ENCODE results near the gene EPS8L3. TPM values are rescaled to one million over a fixed set of nuclear protein-coding genes. Genes with fewer than 3 reads are reported as not detected.

EPS8L3 gene
- polyA plus RNA-seq, 1 of the 3 experiments (the other 2 are of a cell fraction), result not detected

DNA sequence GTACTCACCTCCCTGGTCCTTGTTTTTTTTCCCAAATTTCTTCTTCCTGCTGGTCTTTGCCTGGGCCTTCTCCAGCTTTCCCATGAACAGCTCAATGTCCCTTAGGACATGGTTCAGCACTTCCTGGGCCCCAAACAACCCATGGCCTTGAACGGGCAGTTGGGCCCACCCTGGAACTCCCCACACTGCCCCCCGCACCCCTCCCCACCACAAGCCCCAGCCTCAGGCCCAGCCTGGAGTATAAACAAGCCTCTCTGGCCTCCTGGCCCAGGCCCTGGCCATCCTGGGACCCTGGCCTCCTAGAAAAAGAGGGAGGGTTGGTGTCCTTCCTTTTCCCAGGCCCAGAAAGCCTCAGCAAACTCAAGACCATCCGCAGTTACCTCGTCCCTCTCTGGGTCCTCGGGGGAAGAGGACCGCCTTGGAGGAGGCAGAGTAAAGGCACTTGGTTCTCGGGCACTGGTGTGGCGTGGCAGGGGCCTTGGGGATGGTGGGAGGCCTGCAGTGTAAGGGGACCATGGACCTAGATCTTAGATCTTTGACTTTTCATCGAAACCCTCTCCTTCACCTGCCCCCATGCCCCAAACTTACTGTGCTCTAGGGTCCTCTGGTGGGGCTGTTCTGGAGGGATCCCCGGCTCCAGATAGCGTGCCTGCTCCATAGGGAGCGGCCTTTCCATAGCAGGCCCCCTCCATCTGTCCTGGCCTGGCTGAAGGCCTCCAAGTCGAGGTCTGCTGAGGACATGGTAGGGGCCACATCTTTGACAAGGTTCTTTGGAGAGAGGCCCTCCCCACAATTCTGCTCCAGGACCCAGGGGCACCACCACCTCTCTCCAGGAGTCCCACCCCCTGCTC, 5.6 kb downstream of the EPS8L3 start:
- Histone ChIP-seq H4K20me1 (ENCODE audit: insufficient read depth) (no peaks in the 10 kb centered on the region), H3K4me3 (ENCODE audit: low read depth in 2 of 2, low read length in 1 of 2) (no peak overlapping the region), H3K9me2 (no peaks in the 10 kb centered on the region), H3K36me3 (replicated peaks in 1 of 2; ENCODE audit: control insufficient read depth in 1 of 2, insufficient read depth in 2 of 2, low read length in 1 of 2) (no peaks in the 10 kb centered on the region), H3K9me3 (no peaks in the 10 kb centered on the region), H2AFZ (ENCODE audit: low read depth) (no peak overlapping the region), H3K79me2 (ENCODE audit: insufficient read depth) (no peaks in the 10 kb centered on the region), H3F3A (replicated peaks; ENCODE audit: insufficient read depth) (no peaks in the 10 kb centered on the region), H3K27ac (ENCODE audit: low read depth in 2 of 2, low read length in 1 of 2) (no peak overlapping the region), H3K27me3 (ENCODE audit: insufficient read depth) (no peaks in the 10 kb centered on the region), H3K4me2 (no peak overlapping the region), H3K4me1 (ENCODE audit: control insufficient read depth in 1 of 2, insufficient read depth in 2 of 2, low read depth in 1 of 2, low read length in 1 of 2) (peaks cover 2 to 13% of the 10 kb centered on the region in 2 experiments; a peak in 2 of 4 replicates), H3K9ac (no peak overlapping the region)
- no peak for DNase-seq
- ChIA-PET POLR2A (no interaction called here), CTCF (no interaction called here)
- 77% methylated on average over 9 of the region's 13 CpGs for WGBS (ENCODE audit: low lambda C conversion rate)
- no peak for TF ChIP-seq GABPA (IDR thresholded peaks at IDR 0.05; ENCODE audit: low read depth)
- no peak for TF ChIP-seq NRF1 (IDR thresholded peaks at IDR 0.05; ENCODE audit: low read depth, low read length)
- no peak for TF ChIP-seq SIN3A (IDR thresholded peaks at IDR 0.05; ENCODE audit: borderline replicate concordance, low read depth, low read length)
- no peak for TF ChIP-seq TEAD4 (IDR thresholded peaks at IDR 0.05; ENCODE audit: borderline replicate concordance, insufficient read depth)
- no peak for TF ChIP-seq YY1 (IDR thresholded peaks at IDR 0.05; ENCODE audit: low read depth)
- no peak for TF ChIP-seq MXI1 (IDR thresholded peaks at IDR 0.05; ENCODE audit: low read depth, low read length)
- no peak for TF ChIP-seq TAF1 (IDR thresholded peaks at IDR 0.05; ENCODE audit: borderline replicate concordance, low read depth, low read length)
- no peak for TF ChIP-seq FOXJ3 (CRISPR knock-in tag; IDR thresholded peaks at IDR 0.05)
- TF ChIP-seq RCOR1 (IDR thresholded peaks at IDR 0.05; ENCODE audit: low read length), result no peak
- no peak for TF ChIP-seq NFIC (IDR thresholded peaks at IDR 0.05; ENCODE audit: borderline replicate concordance)
- TF ChIP-seq USF1 (IDR thresholded peaks at IDR 0.05; ENCODE audit: borderline replicate concordance, low read depth), result no peak
- TF ChIP-seq TCF12 (IDR thresholded peaks at IDR 0.05), result no peak
- TF ChIP-seq, protein P1, sequence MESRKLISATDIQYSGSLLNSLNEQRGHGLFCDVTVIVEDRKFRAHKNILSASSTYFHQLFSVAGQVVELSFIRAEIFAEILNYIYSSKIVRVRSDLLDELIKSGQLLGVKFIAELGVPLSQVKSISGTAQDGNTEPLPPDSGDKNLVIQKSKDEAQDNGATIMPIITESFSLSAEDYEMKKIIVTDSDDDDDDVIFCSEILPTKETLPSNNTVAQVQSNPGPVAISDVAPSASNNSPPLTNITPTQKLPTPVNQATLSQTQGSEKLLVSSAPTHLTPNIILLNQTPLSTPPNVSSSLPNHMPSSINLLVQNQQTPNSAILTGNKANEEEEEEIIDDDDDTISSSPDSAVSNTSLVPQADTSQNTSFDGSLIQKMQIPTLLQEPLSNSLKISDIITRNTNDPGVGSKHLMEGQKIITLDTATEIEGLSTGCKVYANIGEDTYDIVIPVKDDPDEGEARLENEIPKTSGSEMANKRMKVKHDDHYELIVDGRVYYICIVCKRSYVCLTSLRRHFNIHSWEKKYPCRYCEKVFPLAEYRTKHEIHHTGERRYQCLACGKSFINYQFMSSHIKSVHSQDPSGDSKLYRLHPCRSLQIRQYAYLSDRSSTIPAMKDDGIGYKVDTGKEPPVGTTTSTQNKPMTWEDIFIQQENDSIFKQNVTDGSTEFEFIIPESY (IDR thresholded peaks at IDR 0.05; ENCODE audit: borderline replicate concordance, low read depth), result no peak
- no peak for TF ChIP-seq IRF3 (IDR thresholded peaks at IDR 0.05; ENCODE audit: low read depth, low read length)
- TF ChIP-seq SMC3 (IDR thresholded peaks at IDR 0.05; ENCODE audit: low read depth, low read length), result no peak
- TF ChIP-seq RFX5 (IDR thresholded peaks at IDR 0.05; ENCODE audit: low read length), result no peak
- TF ChIP-seq, protein P2, sequence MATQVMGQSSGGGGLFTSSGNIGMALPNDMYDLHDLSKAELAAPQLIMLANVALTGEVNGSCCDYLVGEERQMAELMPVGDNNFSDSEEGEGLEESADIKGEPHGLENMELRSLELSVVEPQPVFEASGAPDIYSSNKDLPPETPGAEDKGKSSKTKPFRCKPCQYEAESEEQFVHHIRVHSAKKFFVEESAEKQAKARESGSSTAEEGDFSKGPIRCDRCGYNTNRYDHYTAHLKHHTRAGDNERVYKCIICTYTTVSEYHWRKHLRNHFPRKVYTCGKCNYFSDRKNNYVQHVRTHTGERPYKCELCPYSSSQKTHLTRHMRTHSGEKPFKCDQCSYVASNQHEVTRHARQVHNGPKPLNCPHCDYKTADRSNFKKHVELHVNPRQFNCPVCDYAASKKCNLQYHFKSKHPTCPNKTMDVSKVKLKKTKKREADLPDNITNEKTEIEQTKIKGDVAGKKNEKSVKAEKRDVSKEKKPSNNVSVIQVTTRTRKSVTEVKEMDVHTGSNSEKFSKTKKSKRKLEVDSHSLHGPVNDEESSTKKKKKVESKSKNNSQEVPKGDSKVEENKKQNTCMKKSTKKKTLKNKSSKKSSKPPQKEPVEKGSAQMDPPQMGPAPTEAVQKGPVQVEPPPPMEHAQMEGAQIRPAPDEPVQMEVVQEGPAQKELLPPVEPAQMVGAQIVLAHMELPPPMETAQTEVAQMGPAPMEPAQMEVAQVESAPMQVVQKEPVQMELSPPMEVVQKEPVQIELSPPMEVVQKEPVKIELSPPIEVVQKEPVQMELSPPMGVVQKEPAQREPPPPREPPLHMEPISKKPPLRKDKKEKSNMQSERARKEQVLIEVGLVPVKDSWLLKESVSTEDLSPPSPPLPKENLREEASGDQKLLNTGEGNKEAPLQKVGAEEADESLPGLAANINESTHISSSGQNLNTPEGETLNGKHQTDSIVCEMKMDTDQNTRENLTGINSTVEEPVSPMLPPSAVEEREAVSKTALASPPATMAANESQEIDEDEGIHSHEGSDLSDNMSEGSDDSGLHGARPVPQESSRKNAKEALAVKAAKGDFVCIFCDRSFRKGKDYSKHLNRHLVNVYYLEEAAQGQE (IDR thresholded peaks at IDR 0.05; ENCODE audit: low read depth, low read length), result no peak
- no peak for TF ChIP-seq EP300 (IDR thresholded peaks at IDR 0.05; ENCODE audit: borderline replicate concordance in 1 of 2, low read depth in 1 of 2, low read length in 1 of 2)
